Gastrocnemius medialis (tissue), 4 donors: ENCODE measurements around the gene FAAH.

Experiments used
- CTCF ChIP-seq, 5 experiments: fragments of 450-650 bp in 3 of 5; fragments of 200-600 bp in 2 of 5; sonication (generic) in 2 of 5; IDR thresholded peaks in 4 of 5; conservative IDR thresholded peaks in 1 of 5; 1 replicate in 4 of 5; 2 replicates in 1 of 5; pipeline ENCODE4 v1.5.1; 2016 to 2019; ENCODE audit warnings: antibody characterized with exemption in 5 of 5, mild to moderate bottlenecking in 3 of 5, moderate library complexity in 3 of 5
- POLR2A ChIP-seq, 2 donors: fragments of 450-650 bp; IDR thresholded peaks; one replicate each; pipeline ENCODE4 v1.6.1; 2017; ENCODE audit warnings: antibody characterized with exemption in 2 of 2, mild to moderate bottlenecking in 2 of 2, moderate library complexity in 2 of 2

- TF ChIP-seq CTCF (IDR thresholded peaks at IDR 0.05 in 4 of 5, conservative IDR thresholded peaks at IDR 0.05 in 1 of 5) (no peak), POLR2A (IDR thresholded peaks at IDR 0.05) (no peak)
These were observed 67.8 kb downstream of the FAAH start for GRCh38 chr1:46461809-46462448.
